ENCODE measurements around the gene TUBA8. TPM values are rescaled to one million over a fixed set of nuclear protein-coding genes. Genes with fewer than 3 reads are reported as not detected.

The TUBA8 gene
- total RNA-seq, 2 donors from 2014 or later = 1.3 to 2.9 TPM

GRCh38 chr22:18082467-18082866 lies 28.1 kb upstream of the TUBA8 start:
- Histone ChIP-seq H3K27me3 (replicated peaks; ENCODE audit: insufficient read depth) (no peaks in the 10 kb centered on the region), H3K4me1 (replicated peaks) (peaks cover 7% of the 10 kb centered on the region), H3K9me3 (no peaks in the 10 kb centered on the region), H3K4me3 (no peak overlapping the region), H3K27ac (no peak overlapping the region), H3K36me3 (peaks cover 3 to 4% of the 10 kb centered on the region in 2 donors)
- intact Hi-C loops (cut with DNase I) = no loop called here
- TF ChIP-seq POLR2A (IDR thresholded peaks at IDR 0.05) (no peak), CTCF (IDR thresholded peaks at IDR 0.05) (no peak), POLR2AphosphoS5 (IDR thresholded peaks at IDR 0.05) (no peak)
- WGBS = 57% methylated on average over 2 of the region's 2 CpGs
- no peak for DNase-seq (ENCODE audit: low spot score)

GRCh38 chr22:18083406-18083805 lies 27.2 kb upstream of the TUBA8 start:
- peaks cover 10 to 11% of the 10 kb centered on the region in 2 donors for H3K36me3 ChIP-seq
- WGBS = 94% methylated on average over 10 of the region's 10 CpGs

GRCh38 chr22:18085188-18085587 lies 25.4 kb upstream of the TUBA8 start:
- Histone ChIP-seq H3K9me3 (no peaks in the 10 kb centered on the region), H3K27me3 (replicated peaks; ENCODE audit: insufficient read depth) (no peaks in the 10 kb centered on the region), H3K27ac (no peak overlapping the region), H3K4me3 (no peak overlapping the region), H3K36me3 (peaks cover 10 to 11% of the 10 kb centered on the region in 2 donors), H3K4me1 (replicated peaks) (no peaks in the 10 kb centered on the region)
- TF ChIP-seq POLR2AphosphoS5 (IDR thresholded peaks at IDR 0.05) (no peak), POLR2A (IDR thresholded peaks at IDR 0.05) (no peak), CTCF (IDR thresholded peaks at IDR 0.05) (no peak)
- no peak for DNase-seq (ENCODE audit: low spot score)
- intact Hi-C loops (cut with DNase I) = no loop called here

More at GRCh38 chr22:18083406-18083805, 27.2 kb upstream of the TUBA8 start:
- Histone ChIP-seq H3K27me3 (replicated peaks; ENCODE audit: insufficient read depth) (no peaks in the 10 kb centered on the region), H3K4me3 (no peak overlapping the region), H3K4me1 (replicated peaks) (peaks cover 7% of the 10 kb centered on the region), H3K9me3 (no peaks in the 10 kb centered on the region), H3K27ac (no peak overlapping the region)
- DNase-seq (ENCODE audit: low spot score) = no peak
- intact Hi-C loops (cut with DNase I) = no loop called here
- TF ChIP-seq POLR2A (IDR thresholded peaks at IDR 0.05) = no peak
- TF ChIP-seq POLR2AphosphoS5 (IDR thresholded peaks at IDR 0.05) = no peak
- no peak for TF ChIP-seq CTCF (IDR thresholded peaks at IDR 0.05)

GRCh38 chr22:18087350-18087855 lies 23.2 kb upstream of the TUBA8 start:
- H3K27ac ChIP-seq = no peak overlapping the region
- intact Hi-C loops (cut with DNase I) = no loop called here
- TF ChIP-seq POLR2AphosphoS5 (IDR thresholded peaks at IDR 0.05) (no peak), POLR2A (IDR thresholded peaks at IDR 0.05) (no peak), CTCF (IDR thresholded peaks at IDR 0.05) (no peak)
- H3K36me3 ChIP-seq = peaks cover 10 to 11% of the 10 kb centered on the region in 2 donors
- H3K9me3 ChIP-seq = no peaks in the 10 kb centered on the region
- no peaks in the 10 kb centered on the region for H3K4me1 ChIP-seq (replicated peaks)
- no peak for DNase-seq (ENCODE audit: low spot score)
- WGBS = 67% methylated on average over 13 of the region's 13 CpGs
- no peaks in the 10 kb centered on the region for H3K27me3 ChIP-seq (replicated peaks; ENCODE audit: insufficient read depth)
- no peak overlapping the region for H3K4me3 ChIP-seq

- no peaks in the 10 kb centered on the region for H3K4me1 ChIP-seq (replicated peaks)
- H3K36me3 ChIP-seq = peaks cover 10 to 11% of the 10 kb centered on the region in 2 donors
- H3K27me3 ChIP-seq (replicated peaks; ENCODE audit: insufficient read depth) = no peaks in the 10 kb centered on the region
- WGBS = 89% methylated on average over 11 of the region's 11 CpGs
- no peak overlapping the region for H3K4me3 ChIP-seq
- H3K9me3 ChIP-seq = no peaks in the 10 kb centered on the region
- TF ChIP-seq CTCF (IDR thresholded peaks at IDR 0.05) (no peak), POLR2AphosphoS5 (IDR thresholded peaks at IDR 0.05) (no peak), POLR2A (IDR thresholded peaks at IDR 0.05) (no peak)
- intact Hi-C loops (cut with DNase I) = no loop called here
- no peak for DNase-seq (ENCODE audit: low spot score)
- H3K27ac ChIP-seq = no peak overlapping the region
Measured at GRCh38 chr22:18088825-18089568, 21.6 kb upstream of the TUBA8 start.
